ENCODE results near the gene PIH1D2. TPM values are rescaled to one million over a fixed set of nuclear protein-coding genes. Genes with fewer than 3 reads are reported as not detected.

PIH1D2 gene
- total RNA-seq, 1 experiment from 2014 or later = 0.85 TPM

- no peak for TF ChIP-seq SP1 (CRISPR knock-in tag; conservative IDR thresholded peaks at IDR 0.05)
- TF ChIP-seq GABPB1 (CRISPR knock-in tag; IDR thresholded peaks at IDR 0.05) = no peak
- TF ChIP-seq ZNF671 (CRISPR knock-in tag; IDR thresholded peaks at IDR 0.05) = no peak
- no peak for TF ChIP-seq SMAD4 (CRISPR knock-in tag; IDR thresholded peaks at IDR 0.05)
- no peak for TF ChIP-seq USF2 (CRISPR knock-in tag; IDR thresholded peaks at IDR 0.05)
Measured at GRCh38 chr11:112082729-112083128, 8.9 kb upstream of the PIH1D2 start (continued).

DNA sequence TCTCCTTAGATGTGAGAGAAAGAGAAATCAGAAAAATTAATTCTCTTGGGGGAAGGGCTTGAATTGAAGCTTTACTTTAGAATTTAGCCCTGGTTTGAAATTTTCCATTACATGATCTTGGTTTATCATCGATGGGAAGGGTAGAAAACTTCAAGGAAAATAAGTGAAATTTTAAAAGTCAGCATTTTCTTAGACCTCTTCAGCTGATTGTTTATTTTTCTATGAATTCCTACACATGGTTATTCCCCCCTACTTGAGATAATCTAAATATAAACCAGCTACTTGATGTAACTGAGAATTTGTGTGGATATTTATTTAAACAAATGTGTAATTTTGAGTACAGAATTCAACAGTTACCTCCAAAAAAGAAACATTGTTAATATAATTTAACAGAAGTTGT, 10.9 kb downstream of the PIH1D2 start:
- ATAC-seq = no peak
- TF ChIP-seq, protein P1, sequence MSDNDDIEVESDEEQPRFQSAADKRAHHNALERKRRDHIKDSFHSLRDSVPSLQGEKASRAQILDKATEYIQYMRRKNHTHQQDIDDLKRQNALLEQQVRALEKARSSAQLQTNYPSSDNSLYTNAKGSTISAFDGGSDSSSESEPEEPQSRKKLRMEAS (CRISPR knock-in tag; IDR thresholded peaks at IDR 0.05) = no peak
- TF ChIP-seq JAZF1 (CRISPR knock-in tag; IDR thresholded peaks at IDR 0.05) (no peak), SOX15 (CRISPR knock-in tag; IDR thresholded peaks at IDR 0.05) (no peak), GRHL2 (CRISPR knock-in tag; IDR thresholded peaks at IDR 0.05; ENCODE audit: insufficient replicate concordance, severe bottlenecking) (no peak), MXD4 (CRISPR knock-in tag; IDR thresholded peaks at IDR 0.05; ENCODE audit: borderline replicate concordance) (no peak), NR1H2 (CRISPR knock-in tag; IDR thresholded peaks at IDR 0.05) (no peak), STAT6 (CRISPR knock-in tag; conservative IDR thresholded peaks at IDR 0.05; ENCODE audit: low read depth) (no peak), IRF2 (CRISPR knock-in tag; IDR thresholded peaks at IDR 0.05; ENCODE audit: borderline replicate concordance, low read depth) (no peak), CREM (CRISPR knock-in tag; IDR thresholded peaks at IDR 0.05) (no peak), USF2 (CRISPR knock-in tag; IDR thresholded peaks at IDR 0.05) (no peak), SMAD4 (CRISPR knock-in tag; IDR thresholded peaks at IDR 0.05) (no peak), TEAD1 (CRISPR knock-in tag; IDR thresholded peaks at IDR 0.05) (no peak)
- TF ChIP-seq, protein P2, sequence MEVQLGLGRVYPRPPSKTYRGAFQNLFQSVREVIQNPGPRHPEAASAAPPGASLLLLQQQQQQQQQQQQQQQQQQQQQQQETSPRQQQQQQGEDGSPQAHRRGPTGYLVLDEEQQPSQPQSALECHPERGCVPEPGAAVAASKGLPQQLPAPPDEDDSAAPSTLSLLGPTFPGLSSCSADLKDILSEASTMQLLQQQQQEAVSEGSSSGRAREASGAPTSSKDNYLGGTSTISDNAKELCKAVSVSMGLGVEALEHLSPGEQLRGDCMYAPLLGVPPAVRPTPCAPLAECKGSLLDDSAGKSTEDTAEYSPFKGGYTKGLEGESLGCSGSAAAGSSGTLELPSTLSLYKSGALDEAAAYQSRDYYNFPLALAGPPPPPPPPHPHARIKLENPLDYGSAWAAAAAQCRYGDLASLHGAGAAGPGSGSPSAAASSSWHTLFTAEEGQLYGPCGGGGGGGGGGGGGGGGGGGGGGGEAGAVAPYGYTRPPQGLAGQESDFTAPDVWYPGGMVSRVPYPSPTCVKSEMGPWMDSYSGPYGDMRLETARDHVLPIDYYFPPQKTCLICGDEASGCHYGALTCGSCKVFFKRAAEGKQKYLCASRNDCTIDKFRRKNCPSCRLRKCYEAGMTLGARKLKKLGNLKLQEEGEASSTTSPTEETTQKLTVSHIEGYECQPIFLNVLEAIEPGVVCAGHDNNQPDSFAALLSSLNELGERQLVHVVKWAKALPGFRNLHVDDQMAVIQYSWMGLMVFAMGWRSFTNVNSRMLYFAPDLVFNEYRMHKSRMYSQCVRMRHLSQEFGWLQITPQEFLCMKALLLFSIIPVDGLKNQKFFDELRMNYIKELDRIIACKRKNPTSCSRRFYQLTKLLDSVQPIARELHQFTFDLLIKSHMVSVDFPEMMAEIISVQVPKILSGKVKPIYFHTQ (CRISPR knock-in tag; IDR thresholded peaks at IDR 0.05) = no peak
- POLR2A ChIA-PET = no interaction called here
- DNase-seq (ENCODE audit: low spot score) = no peak
- H3K27me3 Mint-ChIP-seq (ENCODE audit: low read depth) = no peaks in the 10 kb centered on the region
- H3K36me3 Mint-ChIP-seq = peaks cover 31% of the 10 kb centered on the region
- H3K9me3 Mint-ChIP-seq = no peaks in the 10 kb centered on the region
- CTCF ChIA-PET = no interaction called here
- no peak overlapping the region for H3K4me3 Mint-ChIP-seq
- no peaks in the 10 kb centered on the region for H3K4me1 Mint-ChIP-seq
- no peak overlapping the region for H3K27ac Mint-ChIP-seq

- ChIA-PET POLR2A (no interaction called here), CTCF (no interaction called here)
- DNase-seq (ENCODE audit: low spot score) (no peak), ATAC-seq (no peak)
- Mint-ChIP-seq H3K27ac (no peak overlapping the region), H3K4me1 (no peaks in the 10 kb centered on the region), H3K36me3 (peaks cover 55% of the 10 kb centered on the region), H3K27me3 (ENCODE audit: low read depth) (no peaks in the 10 kb centered on the region), H3K4me3 (no peak overlapping the region), H3K9me3 (no peaks in the 10 kb centered on the region)
- no peak for TF ChIP-seq ZNF423 (CRISPR knock-in tag; IDR thresholded peaks at IDR 0.05)
- no peak for TF ChIP-seq TP53 (CRISPR knock-in tag; IDR thresholded peaks at IDR 0.05)
- no peak for TF ChIP-seq PRRX2 (CRISPR knock-in tag; IDR thresholded peaks at IDR 0.05)
- no peak for TF ChIP-seq STAT6 (CRISPR knock-in tag; conservative IDR thresholded peaks at IDR 0.05; ENCODE audit: low read depth)
- TF ChIP-seq, protein P3, sequence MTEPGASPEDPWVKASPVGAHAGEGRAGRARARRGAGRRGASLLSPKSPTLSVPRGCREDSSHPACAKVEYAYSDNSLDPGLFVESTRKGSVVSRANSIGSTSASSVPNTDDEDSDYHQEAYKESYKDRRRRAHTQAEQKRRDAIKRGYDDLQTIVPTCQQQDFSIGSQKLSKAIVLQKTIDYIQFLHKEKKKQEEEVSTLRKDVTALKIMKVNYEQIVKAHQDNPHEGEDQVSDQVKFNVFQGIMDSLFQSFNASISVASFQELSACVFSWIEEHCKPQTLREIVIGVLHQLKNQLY (CRISPR knock-in tag; IDR thresholded peaks at IDR 0.05) = no peak
- no peak for TF ChIP-seq NR2C2 (CRISPR knock-in tag; IDR thresholded peaks at IDR 0.05)
- no peak for TF ChIP-seq EMX1 (CRISPR knock-in tag; IDR thresholded peaks at IDR 0.05)
- TF ChIP-seq ZSCAN18 (CRISPR knock-in tag; IDR thresholded peaks at IDR 0.05) = no peak
Measured at GRCh38 chr11:112058103-112058502, 15.7 kb downstream of the PIH1D2 start.
